Activated naive CD4-positive, alpha-beta T cell treated with anti-CD3 and anti-CD28 coated beads, Interleukin-2, amount 50 U/mL, for 24 hours (primary cell): ENCODE data around the gene BRF1.

Experiments
- H3K27ac Mint-ChIP-seq: one replicate; pipeline ENCODE4 v1.8.0; 2021; ENCODE audit warnings: mild to moderate bottlenecking, mixed read lengths
- H3K27me3 Mint-ChIP-seq: one replicate; pipeline ENCODE4 v1.8.0; 2021; ENCODE audit warnings: mixed read lengths
- H3K36me3 Mint-ChIP-seq: one replicate; pipeline ENCODE4 v1.8.0; 2021; ENCODE audit warnings: mixed read lengths
- H3K4me1 Mint-ChIP-seq: one replicate; pipeline ENCODE4 v1.8.0; 2021; ENCODE audit warnings: mixed read lengths
- H3K4me3 Mint-ChIP-seq: one replicate; pipeline ENCODE4 v1.8.0; 2021; ENCODE audit warnings: mild to moderate bottlenecking, mixed read lengths
- H3K9me3 Mint-ChIP-seq: one replicate; pipeline ENCODE4 v1.8.0; 2021; ENCODE audit warnings: mixed read lengths

The BRF1 gene

DNA sequence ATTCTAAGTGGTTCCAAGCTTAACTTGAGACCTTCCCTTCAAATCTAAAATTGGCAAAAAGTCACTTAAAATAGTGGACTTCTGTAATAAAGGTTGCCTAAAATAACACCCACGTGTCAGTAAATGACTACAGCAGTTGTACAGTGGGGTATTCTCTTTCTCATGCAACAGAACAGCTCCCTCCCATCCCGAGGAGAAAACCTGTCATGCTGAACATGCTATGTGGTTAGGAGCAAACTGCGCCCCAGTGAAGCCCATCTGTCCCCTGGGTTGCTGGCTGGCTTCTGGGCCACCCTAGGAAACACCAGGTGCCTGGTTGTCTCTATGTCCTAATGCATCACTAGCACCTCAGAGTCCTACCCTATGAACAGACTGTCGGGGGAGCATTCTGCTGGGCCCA is 49.8 kb downstream of the BRF1 start:
- Mint-ChIP-seq H3K27ac (no peak overlapping the region), H3K4me1 (peaks cover 27% of the 10 kb centered on the region), H3K27me3 (no peaks in the 10 kb centered on the region), H3K36me3 (no peaks in the 10 kb centered on the region), H3K9me3 (no peaks in the 10 kb centered on the region), H3K4me3 (peak overlapping the region; percentile 19)

DNA sequence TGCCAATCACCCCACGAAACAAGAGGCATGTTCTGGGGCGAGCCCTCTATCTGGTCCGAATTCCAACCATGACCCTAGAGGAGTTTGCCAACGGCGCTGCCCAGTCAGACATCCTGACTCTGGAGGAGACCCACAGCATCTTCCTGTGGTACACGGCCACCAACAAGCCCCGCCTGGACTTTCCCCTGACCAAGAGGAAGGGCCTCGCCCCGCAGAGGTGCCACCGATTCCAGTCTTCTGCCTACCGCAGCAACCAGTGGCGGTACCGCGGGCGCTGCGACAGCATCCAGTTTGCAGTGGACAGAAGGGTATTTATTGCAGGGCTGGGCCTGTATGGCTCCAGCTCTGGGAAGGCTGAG is 50.8 kb downstream of the BRF1 start:
- Mint-ChIP-seq H3K4me3 (no peak overlapping the region), H3K9me3 (no peaks in the 10 kb centered on the region), H3K36me3 (no peaks in the 10 kb centered on the region), H3K27ac (no peak overlapping the region), H3K4me1 (peaks cover 35% of the 10 kb centered on the region), H3K27me3 (no peaks in the 10 kb centered on the region)

DNA sequence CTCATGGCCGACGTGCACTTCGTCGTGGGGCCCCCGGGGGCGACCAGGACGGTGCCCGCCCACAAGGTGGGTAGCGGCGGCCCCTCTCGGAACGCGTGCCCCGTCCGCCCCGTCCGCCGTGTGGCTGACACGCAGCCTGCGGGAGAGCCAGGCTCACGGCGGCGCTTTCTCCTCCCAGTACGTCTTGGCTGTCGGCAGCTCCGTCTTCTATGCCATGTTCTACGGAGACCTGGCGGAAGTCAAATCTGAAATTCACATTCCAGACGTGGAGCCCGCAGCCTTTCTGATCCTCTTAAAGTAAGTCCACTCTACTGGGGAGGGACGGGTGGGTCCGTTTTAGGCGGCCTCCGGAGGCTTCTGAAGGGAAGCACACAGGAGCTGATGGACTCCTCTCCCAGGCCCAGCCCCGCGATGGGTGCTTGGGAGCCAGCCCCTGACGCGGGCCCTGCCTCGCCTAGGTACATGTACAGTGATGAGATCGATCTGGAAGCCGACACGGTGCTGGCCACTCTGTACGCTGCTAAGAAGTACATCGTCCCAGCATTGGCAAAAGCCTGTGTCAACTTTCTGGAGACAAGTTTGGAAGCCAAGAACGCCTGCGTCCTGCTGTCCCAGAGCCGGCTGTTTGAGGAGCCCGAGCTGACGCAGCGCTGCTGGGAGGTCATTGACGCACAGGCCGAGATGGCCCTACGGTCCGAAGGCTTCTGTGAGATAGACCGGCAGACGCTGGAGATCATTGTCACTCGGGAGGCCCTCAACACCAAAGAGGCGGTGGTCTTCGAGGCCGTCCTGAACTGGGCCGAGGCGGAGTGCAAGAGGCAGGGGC is 51.4 kb downstream of the BRF1 start:
- Mint-ChIP-seq H3K4me1 (peaks cover 39% of the 10 kb centered on the region), H3K27ac (peak overlapping the region; percentile 59)

DNA sequence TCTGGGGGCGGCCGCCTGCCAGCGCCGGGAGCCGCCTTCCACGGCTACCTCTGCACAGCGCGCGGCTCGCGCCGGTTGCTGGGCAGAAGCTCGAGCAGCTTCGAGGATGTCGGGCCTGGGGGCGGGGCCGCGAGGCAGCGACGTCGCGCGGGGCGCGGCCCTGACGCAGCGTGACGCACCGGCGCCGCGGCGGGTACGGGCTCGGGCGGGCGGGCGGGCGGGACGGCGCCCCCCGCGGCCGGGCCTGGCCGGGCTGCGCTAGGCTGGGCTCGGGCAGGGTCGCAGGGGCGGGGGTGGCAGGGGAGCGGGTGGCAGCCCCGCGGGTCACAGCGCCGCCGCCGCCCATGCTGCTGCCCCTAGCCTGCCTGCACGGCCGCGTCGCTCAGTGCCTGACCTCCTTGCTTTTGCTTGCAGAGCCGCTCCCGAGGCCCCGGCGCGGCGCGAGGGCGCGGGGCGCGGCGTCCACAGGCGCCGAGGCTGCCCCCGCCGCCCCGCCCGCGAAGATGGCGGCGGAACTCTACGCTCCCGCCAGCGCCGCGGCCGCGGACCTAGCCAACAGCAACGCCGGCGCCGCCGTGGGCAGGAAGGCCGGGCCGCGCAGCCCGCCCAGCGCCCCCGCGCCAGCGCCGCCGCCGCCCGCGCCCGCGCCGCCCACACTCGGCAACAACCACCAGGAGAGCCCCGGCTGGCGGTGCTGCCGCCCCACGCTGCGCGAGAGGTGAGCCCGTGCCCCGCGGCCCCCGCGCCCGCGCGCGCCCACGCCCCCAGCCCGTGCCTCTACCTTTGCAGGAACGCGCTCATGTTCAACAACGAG is 52.2 kb downstream of the BRF1 start, which contains the start of gene BTBD6:
TSS of gene BTBD6 (plus strand) at position 166 of the 814 bp plus-strand sequence. CDS start at position 345, 179 bp downstream.
- Mint-ChIP-seq H3K27ac (peak within 1 kb of the TSS; percentile 65), H3K4me1 (peaks cover 42% of the 10 kb centered on the region), H3K9me3 (no peaks in the 10 kb centered on the region), H3K4me3 (peak within 1 kb of the TSS; percentile 83), H3K27me3 (no peaks in the 10 kb centered on the region), H3K36me3 (no peaks in the 10 kb centered on the region)

More for the DNA sequence above, 51.4 kb downstream of the BRF1 start:
- H3K4me3 Mint-ChIP-seq = peak overlapping the region; percentile 79
- no peaks in the 10 kb centered on the region for H3K27me3 Mint-ChIP-seq
- H3K36me3 Mint-ChIP-seq = no peaks in the 10 kb centered on the region
- no peaks in the 10 kb centered on the region for H3K9me3 Mint-ChIP-seq

DNA sequence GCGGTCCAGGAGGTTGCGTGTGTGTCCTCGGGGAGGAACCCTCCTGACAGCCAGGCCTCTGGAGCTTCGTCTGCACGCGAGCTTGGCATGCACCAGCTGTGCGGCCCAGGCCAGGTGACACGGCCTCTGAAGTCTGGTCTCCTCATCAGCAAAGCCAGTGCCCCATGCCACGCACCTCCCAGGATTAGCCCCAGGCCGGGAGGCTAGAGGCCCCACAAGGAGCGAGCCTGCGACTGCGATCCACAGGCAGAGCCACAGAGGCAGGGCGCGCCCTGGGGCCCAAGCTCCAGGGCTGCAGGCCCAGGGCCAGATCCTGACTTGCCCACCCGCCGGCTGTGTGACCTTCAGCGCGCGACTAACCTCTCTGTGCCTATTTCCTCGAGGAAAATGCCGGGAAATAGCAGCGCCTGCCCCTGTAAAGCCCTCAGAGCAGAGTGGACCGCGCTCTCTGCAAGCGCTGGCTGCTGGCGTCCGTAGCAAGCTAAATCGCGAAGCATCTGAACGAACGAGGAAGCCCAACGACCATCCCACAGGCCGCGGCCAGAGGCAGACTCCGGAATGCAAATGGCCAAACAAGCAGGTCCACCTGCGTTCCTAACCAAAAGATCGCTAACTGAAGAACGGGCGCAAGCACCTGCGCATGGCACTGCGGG is 53.0 kb downstream of the BRF1 start:
- Mint-ChIP-seq H3K27ac (peak overlapping the region; percentile 65), H3K27me3 (no peaks in the 10 kb centered on the region), H3K9me3 (no peaks in the 10 kb centered on the region), H3K36me3 (no peaks in the 10 kb centered on the region), H3K4me3 (peak overlapping the region; percentile 83), H3K4me1 (peaks cover 42% of the 10 kb centered on the region)

DNA sequence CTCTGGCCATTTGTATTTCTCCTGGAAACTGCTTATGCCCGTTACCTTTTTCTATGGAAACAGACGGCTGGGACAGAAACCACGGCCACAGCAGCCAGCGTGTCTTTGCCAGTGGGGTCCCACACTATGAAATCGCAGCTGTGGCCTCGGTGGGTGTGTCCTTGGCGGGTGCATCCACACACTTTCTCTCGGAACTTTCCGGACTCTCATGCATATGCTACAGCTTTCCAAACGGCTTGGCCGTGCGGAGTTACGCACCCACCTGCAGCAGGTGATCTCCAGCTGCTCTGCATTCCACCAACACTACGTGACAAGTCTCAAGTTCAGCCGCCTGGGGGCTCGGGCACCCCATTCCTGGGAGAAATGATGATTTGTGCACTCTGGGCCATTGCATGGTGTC is 53.8 kb downstream of the BRF1 start:
- Mint-ChIP-seq H3K4me3 (peak overlapping the region; percentile 44), H3K9me3 (no peaks in the 10 kb centered on the region), H3K27me3 (no peaks in the 10 kb centered on the region), H3K36me3 (no peaks in the 10 kb centered on the region), H3K4me1 (peaks cover 42% of the 10 kb centered on the region), H3K27ac (no peak overlapping the region)

DNA sequence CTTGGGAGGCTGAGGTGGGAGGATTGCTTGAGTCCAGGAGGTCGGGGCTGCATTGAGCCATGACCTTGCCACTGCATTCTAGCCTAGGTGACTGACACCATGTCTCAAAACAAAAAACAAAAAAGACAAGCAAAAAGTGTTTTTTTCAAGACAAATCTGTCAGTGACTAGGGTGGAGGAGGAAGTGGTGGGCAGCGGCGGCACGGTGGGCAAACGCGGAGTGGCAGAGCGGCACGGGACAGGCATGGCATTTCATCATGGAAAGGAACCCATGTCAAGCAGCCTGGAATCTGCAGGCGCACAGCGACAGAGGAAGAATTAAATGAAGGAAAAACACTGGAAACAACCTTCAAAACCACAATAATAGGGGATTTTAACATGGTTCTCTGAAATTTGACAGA is 56.5 kb downstream of the BRF1 start:
- H3K27me3 Mint-ChIP-seq = no peaks in the 10 kb centered on the region
- no peak overlapping the region for H3K27ac Mint-ChIP-seq
- peaks cover 30% of the 10 kb centered on the region for H3K4me1 Mint-ChIP-seq
- H3K9me3 Mint-ChIP-seq = no peaks in the 10 kb centered on the region
- H3K36me3 Mint-ChIP-seq = no peaks in the 10 kb centered on the region
- H3K4me3 Mint-ChIP-seq = no peak overlapping the region

DNA sequence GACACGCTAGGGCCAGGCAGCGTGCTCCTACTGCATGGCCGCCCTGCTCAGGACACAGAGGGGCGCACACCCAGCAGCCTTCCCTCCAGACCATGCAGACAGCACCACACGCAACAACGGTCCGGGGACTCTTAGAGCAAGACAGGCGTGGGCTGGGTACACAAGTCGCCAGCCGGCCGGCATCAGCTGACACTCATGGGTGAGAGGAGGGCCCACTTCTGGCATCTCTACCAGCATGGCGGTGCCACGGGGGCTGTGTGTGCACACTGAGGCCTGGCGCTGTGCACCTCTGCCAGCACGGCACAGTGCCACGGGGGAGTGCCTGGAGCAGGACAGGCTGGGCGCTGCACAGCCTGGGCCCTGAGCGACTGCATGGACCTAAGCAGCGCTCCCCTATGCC is 59.2 kb downstream of the BRF1 start:
- Mint-ChIP-seq H3K4me3 (no peak overlapping the region), H3K4me1 (peaks cover 19% of the 10 kb centered on the region), H3K27me3 (no peaks in the 10 kb centered on the region), H3K27ac (no peak overlapping the region), H3K9me3 (no peaks in the 10 kb centered on the region), H3K36me3 (no peaks in the 10 kb centered on the region)

DNA sequence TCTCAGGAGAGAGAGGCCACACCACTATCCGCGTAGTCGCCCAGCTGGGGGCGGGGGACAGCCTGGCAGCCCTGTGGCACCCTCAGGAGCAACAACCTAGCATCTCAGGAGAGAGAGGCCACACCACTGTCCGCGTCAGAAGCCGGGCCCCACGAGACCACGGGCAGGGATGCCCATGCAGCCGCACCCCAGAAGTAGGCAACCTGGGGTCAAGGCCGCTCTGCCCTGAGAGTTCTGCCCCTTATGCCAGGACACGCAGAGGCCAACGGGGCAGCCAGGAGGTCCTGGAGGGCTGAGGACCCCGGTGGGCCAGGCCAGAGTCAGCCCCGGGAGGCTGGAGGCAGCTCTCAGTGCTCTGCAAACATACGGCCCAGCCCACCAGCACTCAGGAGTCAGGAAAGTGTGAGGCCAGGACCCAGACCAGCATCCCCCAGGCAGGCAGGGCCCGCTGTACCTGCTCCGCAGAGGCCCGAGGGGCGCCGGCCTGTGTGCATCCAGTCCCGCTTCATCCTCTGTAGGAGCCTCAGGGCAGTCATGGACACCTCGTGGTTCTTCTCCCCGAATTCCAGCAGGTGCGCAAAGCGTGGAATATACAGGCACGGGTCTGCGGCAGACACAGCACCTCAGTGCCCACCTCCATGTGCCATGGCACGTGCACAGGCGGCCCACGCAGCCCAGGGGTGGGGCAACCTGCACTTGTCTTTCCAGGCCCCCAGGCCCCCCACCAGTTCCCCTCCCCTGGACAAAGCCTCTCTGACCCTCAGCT is 59.8 kb downstream of the BRF1 start:
- Mint-ChIP-seq H3K9me3 (no peaks in the 10 kb centered on the region), H3K27ac (no peak overlapping the region), H3K36me3 (no peaks in the 10 kb centered on the region), H3K27me3 (no peaks in the 10 kb centered on the region), H3K4me1 (peaks cover 16% of the 10 kb centered on the region), H3K4me3 (no peak overlapping the region)

DNA sequence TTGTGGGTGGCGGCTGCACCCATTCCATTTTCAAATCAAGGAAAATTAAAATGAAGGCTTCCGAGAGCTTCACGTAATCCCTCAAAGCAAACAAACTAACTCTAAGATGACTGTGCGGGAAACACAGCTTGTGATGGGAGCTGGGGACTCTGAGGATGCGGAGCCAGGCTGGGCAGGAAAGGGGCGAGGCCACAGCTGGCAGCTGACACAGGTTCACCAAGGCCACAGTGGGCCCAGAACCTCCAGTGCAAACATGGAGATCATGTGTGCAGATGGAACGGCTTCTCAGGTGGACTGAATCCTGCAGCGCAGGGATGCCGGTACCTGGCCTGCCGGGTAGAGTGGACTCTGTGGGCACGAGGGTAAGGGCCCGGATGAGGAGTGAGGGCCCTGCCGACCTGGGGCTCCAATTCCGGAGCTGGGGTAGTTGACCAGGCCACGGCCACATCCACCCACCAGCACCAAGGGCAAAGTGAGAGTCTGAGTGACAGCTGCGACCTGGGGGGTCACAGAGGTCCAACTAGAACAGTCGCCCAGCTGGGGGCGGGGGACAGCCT is 71.6 kb downstream of the BRF1 start:
- Mint-ChIP-seq H3K27me3 (no peaks in the 10 kb centered on the region), H3K4me1 (no peaks in the 10 kb centered on the region), H3K9me3 (no peaks in the 10 kb centered on the region), H3K4me3 (no peak overlapping the region), H3K27ac (no peak overlapping the region), H3K36me3 (no peaks in the 10 kb centered on the region)

DNA sequence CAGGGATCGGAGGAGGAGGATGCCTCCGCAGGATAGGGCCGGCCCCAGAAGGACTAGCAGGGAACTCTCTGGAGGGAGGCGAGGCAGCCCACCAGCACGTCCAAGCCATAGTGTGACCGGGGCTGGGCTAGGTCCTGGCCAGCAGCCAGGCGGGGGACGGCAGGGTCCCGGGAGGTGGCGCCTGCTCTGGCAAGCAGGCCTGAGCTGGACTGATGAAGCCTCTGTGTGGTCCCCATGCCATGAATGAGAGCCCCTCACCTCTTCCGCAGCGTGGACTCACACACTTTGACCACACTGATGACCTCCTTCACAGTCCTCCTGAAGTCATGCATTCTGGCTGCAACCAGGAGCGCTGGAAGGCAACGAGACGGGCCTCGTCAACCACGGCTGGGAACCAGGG is 72.2 kb downstream of the BRF1 start:
- H3K4me3 Mint-ChIP-seq = no peak overlapping the region
- no peak overlapping the region for H3K27ac Mint-ChIP-seq
- H3K9me3 Mint-ChIP-seq = no peaks in the 10 kb centered on the region
- no peaks in the 10 kb centered on the region for H3K27me3 Mint-ChIP-seq
- H3K36me3 Mint-ChIP-seq = no peaks in the 10 kb centered on the region
- no peaks in the 10 kb centered on the region for H3K4me1 Mint-ChIP-seq

DNA sequence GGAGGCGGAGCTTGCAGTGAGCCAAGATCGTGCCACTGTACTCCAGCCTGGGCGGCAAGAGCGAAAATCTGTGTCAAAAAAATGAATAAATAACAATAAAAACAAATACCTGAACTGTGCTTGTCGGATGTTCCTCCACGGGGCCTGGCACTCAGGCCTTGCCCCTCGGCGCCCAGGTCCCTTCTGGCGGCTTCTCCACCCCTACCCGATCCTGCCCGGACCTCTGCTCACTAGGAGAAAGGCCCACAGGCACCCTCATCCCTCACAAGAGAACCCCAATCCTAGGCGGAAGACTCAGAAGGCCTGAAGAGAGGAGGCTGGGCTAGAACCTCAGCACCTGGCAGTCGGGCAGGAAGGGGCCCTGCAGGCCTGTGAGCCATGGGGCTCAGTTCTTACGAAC is 73.5 kb downstream of the BRF1 start:
- Mint-ChIP-seq H3K4me1 (no peaks in the 10 kb centered on the region), H3K9me3 (no peaks in the 10 kb centered on the region), H3K4me3 (no peak overlapping the region), H3K27me3 (no peaks in the 10 kb centered on the region), H3K27ac (no peak overlapping the region), H3K36me3 (peaks cover under 1% of the 10 kb centered on the region)

DNA sequence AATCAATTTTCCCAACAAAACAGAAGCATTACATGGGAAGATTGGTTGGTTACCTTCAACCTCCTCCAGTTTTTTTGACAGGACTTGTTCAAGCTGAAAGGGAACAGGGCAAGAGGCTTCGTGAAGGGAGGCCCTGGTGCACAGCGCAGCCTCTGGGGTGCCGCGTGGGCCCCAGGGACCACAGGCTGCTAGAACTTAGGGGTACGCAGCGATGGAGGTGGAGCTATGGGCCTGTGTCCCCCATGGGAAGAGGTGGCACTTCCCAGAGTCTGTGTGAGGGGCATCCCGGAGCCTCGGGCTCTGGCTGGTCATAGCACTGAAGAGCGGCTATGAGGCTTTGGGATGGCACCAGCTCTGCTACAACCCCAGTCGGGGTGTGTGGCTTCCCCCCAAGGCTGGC is 74.6 kb downstream of the BRF1 start:
- Mint-ChIP-seq H3K9me3 (no peaks in the 10 kb centered on the region), H3K4me3 (no peak overlapping the region), H3K27ac (no peak overlapping the region), H3K27me3 (no peaks in the 10 kb centered on the region), H3K36me3 (peaks cover 5% of the 10 kb centered on the region), H3K4me1 (no peaks in the 10 kb centered on the region)

DNA sequence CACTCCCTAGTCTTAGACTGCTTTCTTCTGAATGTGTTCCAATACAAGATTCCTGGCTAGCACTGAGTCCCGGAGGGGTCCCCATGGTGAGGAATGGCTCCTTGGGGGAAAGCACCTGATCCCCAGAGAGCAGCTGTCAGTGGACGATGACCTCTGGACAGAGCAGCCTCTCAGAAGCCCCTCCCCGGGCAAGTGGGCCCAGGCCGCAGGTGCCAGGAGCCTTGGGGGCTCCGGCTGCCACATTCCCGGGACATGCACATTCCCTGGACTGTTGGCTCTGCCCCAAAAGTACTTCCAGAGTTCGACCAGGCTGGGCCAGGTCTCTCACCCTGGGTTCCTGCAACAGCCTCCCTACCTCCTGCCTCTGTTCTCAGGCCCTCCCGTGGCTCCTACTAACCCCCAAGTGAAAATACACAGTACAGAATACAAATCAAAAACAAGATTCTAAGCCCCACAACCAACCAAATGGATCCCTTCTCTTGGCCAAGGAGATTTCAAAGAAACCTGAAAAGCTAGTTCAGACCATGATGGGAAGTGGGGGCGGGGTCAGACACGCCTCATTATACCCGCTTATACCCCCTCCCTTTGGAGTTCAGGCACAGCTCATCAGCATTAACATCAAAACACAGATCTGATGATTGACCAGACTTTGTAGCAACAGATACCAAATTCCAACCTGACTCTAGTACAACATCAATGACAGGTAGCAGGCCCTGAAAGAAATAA is 75.8 kb downstream of the BRF1 start:
- peaks cover 5% of the 10 kb centered on the region for H3K36me3 Mint-ChIP-seq
- H3K27ac Mint-ChIP-seq = peak overlapping the region; percentile 17
- no peak overlapping the region for H3K4me3 Mint-ChIP-seq
- no peaks in the 10 kb centered on the region for H3K27me3 Mint-ChIP-seq
- H3K9me3 Mint-ChIP-seq = no peaks in the 10 kb centered on the region
- no peaks in the 10 kb centered on the region for H3K4me1 Mint-ChIP-seq
